ENCODE data around the gene PRUNE2.

GRCh38 chr9:76729980-76730737 lies 175.8 kb downstream of the PRUNE2 start:
- TF ChIP-seq, protein P1, sequence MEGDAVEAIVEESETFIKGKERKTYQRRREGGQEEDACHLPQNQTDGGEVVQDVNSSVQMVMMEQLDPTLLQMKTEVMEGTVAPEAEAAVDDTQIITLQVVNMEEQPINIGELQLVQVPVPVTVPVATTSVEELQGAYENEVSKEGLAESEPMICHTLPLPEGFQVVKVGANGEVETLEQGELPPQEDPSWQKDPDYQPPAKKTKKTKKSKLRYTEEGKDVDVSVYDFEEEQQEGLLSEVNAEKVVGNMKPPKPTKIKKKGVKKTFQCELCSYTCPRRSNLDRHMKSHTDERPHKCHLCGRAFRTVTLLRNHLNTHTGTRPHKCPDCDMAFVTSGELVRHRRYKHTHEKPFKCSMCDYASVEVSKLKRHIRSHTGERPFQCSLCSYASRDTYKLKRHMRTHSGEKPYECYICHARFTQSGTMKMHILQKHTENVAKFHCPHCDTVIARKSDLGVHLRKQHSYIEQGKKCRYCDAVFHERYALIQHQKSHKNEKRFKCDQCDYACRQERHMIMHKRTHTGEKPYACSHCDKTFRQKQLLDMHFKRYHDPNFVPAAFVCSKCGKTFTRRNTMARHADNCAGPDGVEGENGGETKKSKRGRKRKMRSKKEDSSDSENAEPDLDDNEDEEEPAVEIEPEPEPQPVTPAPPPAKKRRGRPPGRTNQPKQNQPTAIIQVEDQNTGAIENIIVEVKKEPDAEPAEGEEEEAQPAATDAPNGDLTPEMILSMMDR (IDR thresholded peaks at IDR 0.05) = no peak
- TF ChIP-seq POLR2A (IDR thresholded peaks at IDR 0.05) = no peak

All from Peyer's patch (tissue), 4 donors.